Keratinocyte (primary cell): ENCODE data around the gene NFATC1. TPM values are rescaled to one million over a fixed set of nuclear protein-coding genes. Genes with fewer than 3 reads are reported as not detected.

Experiments
- DNase-seq: peaks from one replicate; pipeline ENCODE4 v3.0.0-alpha.2; 2011; ENCODE audit warnings: low read depth, missing footprints, low spot score
- FAIRE-seq: peaks from 2 replicates; lab custom pipeline; 2011; peaks lifted over from hg19 to GRCh38; lab: Jason Lieb, UNC
- H2AFZ ChIP-seq: 2 replicates; pipeline ENCODE4 v1.6.0; 2012; ENCODE audit warnings: low read length, control low read depth, inconsistent platforms; ENCODE audit not compliant: control insufficient read depth
- H3K27ac ChIP-seq: 2 replicates; pipeline ENCODE4 v1.5.1; 2011; ENCODE audit warnings: low read length; ENCODE audit not compliant: control insufficient read depth, insufficient read depth
- H3K27me3 ChIP-seq: 3 replicates; pipeline ENCODE4 v1.6.0; 2011; ENCODE audit warnings: low read length; ENCODE audit not compliant: control insufficient read depth, insufficient read depth; ENCODE audit errors: extremely low read depth
- H3K36me3 ChIP-seq, 2 experiments: 2 replicates in 1 of 2; 3 replicates in 1 of 2; pipeline ENCODE4 v1.5.1; 2011; ENCODE audit warnings: low read length in 2 of 2, mild to moderate bottlenecking in 1 of 2; ENCODE audit not compliant: control insufficient read depth in 2 of 2, insufficient read depth in 2 of 2; ENCODE audit errors: extremely low read depth in 1 of 2
- H3K4me1 ChIP-seq: 3 replicates; pipeline ENCODE4 v1.5.1; 2011; ENCODE audit warnings: low read length; ENCODE audit not compliant: control insufficient read depth, insufficient read depth; ENCODE audit errors: extremely low read depth
- H3K4me2 ChIP-seq: 3 replicates; pipeline ENCODE4 v1.6.0; 2011; ENCODE audit warnings: low read depth, low read length; ENCODE audit not compliant: control insufficient read depth, insufficient read depth; ENCODE audit errors: extremely low read depth
- H3K4me3 ChIP-seq, 3 experiments: fragments of 200-600 bp in 1 of 3; sonication (generic) in 1 of 3; 2 replicates in 2 of 3; 3 replicates in 1 of 3; pipeline ENCODE4 v1.5.1; 2011 to 2016; ENCODE audit warnings: low read length in 3 of 3, mild to moderate bottlenecking in 3 of 3, control low read depth in 2 of 3, inconsistent platforms in 1 of 3, low read depth in 1 of 3, mixed read lengths in 1 of 3, mixed run types in 1 of 3, moderate library complexity in 1 of 3; ENCODE audit not compliant: control insufficient read depth in 2 of 3, insufficient read depth in 2 of 3; ENCODE audit errors: extremely low read depth in 1 of 3
- H3K79me2 ChIP-seq: 2 replicates; pipeline ENCODE4 v1.6.0; 2012; ENCODE audit warnings: low read length; ENCODE audit not compliant: control insufficient read depth, insufficient read depth
- H3K9ac ChIP-seq: 3 replicates; pipeline ENCODE4 v1.6.0; 2011; ENCODE audit warnings: low read length; ENCODE audit not compliant: control insufficient read depth, insufficient read depth; ENCODE audit errors: extremely low read depth
- H3K9me1 ChIP-seq: 3 replicates; pipeline ENCODE4 v1.6.0; 2011; ENCODE audit warnings: low read length; ENCODE audit not compliant: control insufficient read depth, insufficient read depth; ENCODE audit errors: extremely low read depth
- H3K9me3 ChIP-seq: 2 replicates; pipeline ENCODE4 v1.5.1; 2012; ENCODE audit warnings: low read depth, low read length; ENCODE audit not compliant: control insufficient read depth
- H4K20me1 ChIP-seq: 3 replicates; pipeline ENCODE4 v1.6.0; 2011; ENCODE audit warnings: low read length; ENCODE audit not compliant: control insufficient read depth, insufficient read depth; ENCODE audit errors: extremely low read depth
- EZH2 ChIP-seq: IDR thresholded peaks from one replicate; pipeline ENCODE4 v1.6.1; 2012; ENCODE audit warnings: inconsistent platforms, mild to moderate bottlenecking, low read length, moderate library complexity
- dilution Hi-C: fragments of 300-500 bp; cut with MboI; formaldehyde crosslinking; loops from one replicate; pipeline ENCODE4 v1.7.0; 2020; ENCODE audit warnings: low sequenced_read_pairs; ENCODE audit not compliant: extremely low pct_ligation_motif_present
- polyA plus RNA-seq, 5 experiments: library from polyadenylated mRNA; depleted of rRNA in 3 of 5; stranded (reverse) in 3 of 5; stranded (forward) in 1 of 5; unstranded in 1 of 5; fragments of >200 nt; gene quantifications; 1 replicate in 1 of 5; 2 replicates in 3 of 5; 3 replicates in 1 of 5; pipeline versions ENCODE4 v1.2.1 to v1.2.3, GENCODE V29; 2011 to 2012; ENCODE audit warnings: missing spikeins in 2 of 5, low read depth in 1 of 5, low replicate concordance in 1 of 5
- TF ChIP-seq, protein P1 (sequence below), 3 experiments: IDR thresholded peaks in 1 of 3; conservative IDR thresholded peaks in 1 of 3; optimal IDR thresholded peaks in 1 of 3; 2 replicates in 2 of 3; 3 replicates in 1 of 3; pipeline versions ENCODE3 to v1.5.1; 2011; ENCODE audit warnings: low read length in 3 of 3, mild to moderate bottlenecking in 3 of 3, moderate library complexity in 2 of 3, control low read depth in 1 of 3, inconsistent platforms in 1 of 3; ENCODE audit not compliant: insufficient read depth in 2 of 3; ENCODE audit errors: extremely low read depth in 1 of 3

NFATC1 gene
- polyA plus RNA-seq, 1 donor (not counting 4 experiments of a cell fraction or from before 2014, with no cell fraction given), result 0.77 TPM

DNA sequence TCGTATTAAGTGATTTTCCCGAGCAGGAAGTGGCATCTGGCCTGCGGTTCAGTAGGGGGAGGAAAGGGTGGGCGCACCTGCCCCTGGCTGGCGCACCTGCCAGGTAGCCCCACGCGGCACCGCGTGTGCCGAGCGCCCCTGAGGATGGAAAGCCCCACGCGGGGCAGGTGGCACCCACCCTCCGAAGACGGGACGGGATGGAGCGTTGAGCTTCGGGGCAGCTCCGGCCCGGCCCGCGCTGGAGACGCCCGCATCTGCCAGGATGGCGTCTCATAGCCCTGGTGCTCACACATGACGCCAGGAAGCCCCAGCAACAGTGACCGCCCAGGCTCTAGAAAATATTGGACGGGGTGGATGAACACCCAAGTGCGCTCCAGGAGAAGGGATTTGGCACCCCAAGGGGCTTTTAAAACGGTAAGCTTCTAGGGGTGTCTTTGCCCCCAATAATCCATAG is 2.5 kb upstream of the NFATC1 start:
- Histone ChIP-seq H3K27me3 (peaks cover 47% of the 10 kb centered on the region), H3K36me3 (no peaks in the 10 kb centered on the region), H3K9ac (peak overlapping the region; percentile 64), H3K4me3 (peak overlapping the region in 2 of 3 experiments; percentile 53 to 57), H3K4me2 (peak overlapping the region; percentile 62), H3K79me2 (no peaks in the 10 kb centered on the region), H3K9me1 (peaks cover 2% of the 10 kb centered on the region), H2AFZ (no peak overlapping the region), H3K4me1 (peaks cover 3% of the 10 kb centered on the region), H3K27ac (no peak overlapping the region), H4K20me1 (no peaks in the 10 kb centered on the region), H3K9me3 (no peaks in the 10 kb centered on the region)
- FAIRE-seq, result no peak
- TF ChIP-seq, protein P1, sequence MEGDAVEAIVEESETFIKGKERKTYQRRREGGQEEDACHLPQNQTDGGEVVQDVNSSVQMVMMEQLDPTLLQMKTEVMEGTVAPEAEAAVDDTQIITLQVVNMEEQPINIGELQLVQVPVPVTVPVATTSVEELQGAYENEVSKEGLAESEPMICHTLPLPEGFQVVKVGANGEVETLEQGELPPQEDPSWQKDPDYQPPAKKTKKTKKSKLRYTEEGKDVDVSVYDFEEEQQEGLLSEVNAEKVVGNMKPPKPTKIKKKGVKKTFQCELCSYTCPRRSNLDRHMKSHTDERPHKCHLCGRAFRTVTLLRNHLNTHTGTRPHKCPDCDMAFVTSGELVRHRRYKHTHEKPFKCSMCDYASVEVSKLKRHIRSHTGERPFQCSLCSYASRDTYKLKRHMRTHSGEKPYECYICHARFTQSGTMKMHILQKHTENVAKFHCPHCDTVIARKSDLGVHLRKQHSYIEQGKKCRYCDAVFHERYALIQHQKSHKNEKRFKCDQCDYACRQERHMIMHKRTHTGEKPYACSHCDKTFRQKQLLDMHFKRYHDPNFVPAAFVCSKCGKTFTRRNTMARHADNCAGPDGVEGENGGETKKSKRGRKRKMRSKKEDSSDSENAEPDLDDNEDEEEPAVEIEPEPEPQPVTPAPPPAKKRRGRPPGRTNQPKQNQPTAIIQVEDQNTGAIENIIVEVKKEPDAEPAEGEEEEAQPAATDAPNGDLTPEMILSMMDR (optimal IDR thresholded peaks at IDR 0.05 in 1 of 3, IDR thresholded peaks at IDR 0.05 in 1 of 3, conservative IDR thresholded peaks at IDR 0.05 in 1 of 3; ENCODE audit: extremely low read depth in 1 of 3, insufficient read depth in 2 of 3, low read length in 3 of 3), result no peak
- TF ChIP-seq EZH2, result no peak
- dilution Hi-C loops, result no loop called here
- no peak for DNase-seq

DNA sequence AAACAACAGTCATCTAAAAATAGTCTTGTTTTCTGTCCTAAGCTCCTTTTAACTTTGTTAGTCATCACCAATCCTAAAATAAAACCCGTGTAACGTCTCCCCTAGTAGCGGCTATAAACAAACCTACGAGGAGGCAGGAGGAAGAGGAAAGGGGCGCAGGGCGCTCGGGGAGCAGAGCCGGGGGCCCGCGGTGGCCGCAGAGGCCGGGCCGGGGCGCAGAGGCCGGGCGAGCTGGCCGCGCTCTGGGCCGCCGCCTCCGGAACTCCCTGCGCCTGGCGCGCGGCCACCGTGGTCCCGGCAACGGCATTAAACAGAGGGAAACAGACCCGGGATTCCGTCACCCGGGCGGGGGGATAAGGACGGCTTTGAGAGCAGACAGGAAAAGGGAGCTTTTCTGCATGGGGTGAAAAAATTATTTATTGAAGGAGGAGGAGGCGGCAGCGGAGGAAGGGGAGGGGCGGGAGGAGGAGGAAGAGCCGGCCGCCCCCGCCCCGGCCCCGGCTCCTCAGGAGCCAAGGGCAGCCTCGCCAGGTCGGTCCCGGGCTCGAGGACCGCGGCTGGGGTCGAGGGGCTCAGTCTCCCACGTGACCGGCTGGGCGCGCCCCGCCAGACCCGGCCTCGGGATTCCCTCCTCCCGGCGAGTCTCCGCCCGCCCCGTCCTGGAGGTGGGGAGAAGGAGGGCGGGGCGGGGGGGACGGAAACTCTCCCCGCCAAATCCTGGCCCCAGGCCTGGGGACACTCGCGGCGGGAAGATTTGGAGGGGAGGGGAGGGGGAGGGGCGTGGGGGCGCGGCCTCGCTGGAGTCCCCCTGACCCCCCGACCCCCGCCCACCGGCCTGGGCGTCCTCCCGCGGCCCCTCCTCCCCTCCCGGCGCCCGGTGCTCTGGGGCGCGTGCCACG is 1.8 kb upstream of the NFATC1 start:
- DNase-seq (no peak), FAIRE-seq (no peak)
- H3K4me3 ChIP-seq, result peak overlapping the region; percentile 53 to 59 (median 57)
- H3K4me2 ChIP-seq, result peak overlapping the region; percentile 62
- no peak for TF ChIP-seq EZH2
- TF ChIP-seq, protein P1 (optimal IDR thresholded peaks at IDR 0.05 in 1 of 3, IDR thresholded peaks at IDR 0.05 in 1 of 3, conservative IDR thresholded peaks at IDR 0.05 in 1 of 3; ENCODE audit: extremely low read depth in 1 of 3, insufficient read depth in 2 of 3, low read length in 3 of 3), result no peak
- H3K79me2 ChIP-seq, result no peaks in the 10 kb centered on the region
- no peak overlapping the region for H3K27ac ChIP-seq
- peak overlapping the region; percentile 64 for H3K9ac ChIP-seq
- H2AFZ ChIP-seq, result peak overlapping the region; percentile 19
- H4K20me1 ChIP-seq, result no peaks in the 10 kb centered on the region
- peaks cover 44% of the 10 kb centered on the region for H3K27me3 ChIP-seq
- no peaks in the 10 kb centered on the region for H3K9me3 ChIP-seq
- H3K4me1 ChIP-seq, result peaks cover 3% of the 10 kb centered on the region
- peaks cover 2% of the 10 kb centered on the region for H3K9me1 ChIP-seq
- dilution Hi-C loops, result no loop called here
- H3K36me3 ChIP-seq, result no peaks in the 10 kb centered on the region
